Measurements from ENCODE around the gene GABARAPL2.
"Not testable (repeated sequence)": the region's sequence is repeated elsewhere in the genome, so short reads cannot be mapped to it uniquely, and the experiment has no call there.

Gene GABARAPL2

GRCh38 chr16:75566040-75566757, at the start of gene GABARAPL2:
Gene GABARAPL2, plus strand, starts transcription at chr16:75566379. Its CDS starts 108 bp downstream, at chr16:75566487.
- peak; percentile 93 for DNase-seq

DNA sequence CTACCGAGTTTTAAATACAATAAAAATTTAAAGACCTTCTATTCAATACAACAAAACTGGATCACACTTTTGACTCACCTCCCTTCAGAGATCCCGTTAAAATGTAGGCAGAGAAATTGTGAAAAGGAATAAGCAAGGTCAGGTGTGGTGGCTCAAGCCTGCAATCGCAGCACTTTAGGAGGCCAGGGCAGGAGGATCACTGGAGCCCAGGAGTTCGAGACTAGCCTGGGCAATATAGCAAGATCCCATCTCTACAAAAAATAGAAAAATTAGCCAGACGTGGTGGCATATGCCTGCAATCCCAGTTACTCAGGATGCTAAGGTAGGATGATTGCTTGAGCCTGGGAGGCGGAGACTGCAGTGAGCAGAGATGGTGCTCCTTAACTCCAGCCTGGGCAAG, 47.0 kb upstream of the GABARAPL2 start:
- DNase-seq = no peak

DNA sequence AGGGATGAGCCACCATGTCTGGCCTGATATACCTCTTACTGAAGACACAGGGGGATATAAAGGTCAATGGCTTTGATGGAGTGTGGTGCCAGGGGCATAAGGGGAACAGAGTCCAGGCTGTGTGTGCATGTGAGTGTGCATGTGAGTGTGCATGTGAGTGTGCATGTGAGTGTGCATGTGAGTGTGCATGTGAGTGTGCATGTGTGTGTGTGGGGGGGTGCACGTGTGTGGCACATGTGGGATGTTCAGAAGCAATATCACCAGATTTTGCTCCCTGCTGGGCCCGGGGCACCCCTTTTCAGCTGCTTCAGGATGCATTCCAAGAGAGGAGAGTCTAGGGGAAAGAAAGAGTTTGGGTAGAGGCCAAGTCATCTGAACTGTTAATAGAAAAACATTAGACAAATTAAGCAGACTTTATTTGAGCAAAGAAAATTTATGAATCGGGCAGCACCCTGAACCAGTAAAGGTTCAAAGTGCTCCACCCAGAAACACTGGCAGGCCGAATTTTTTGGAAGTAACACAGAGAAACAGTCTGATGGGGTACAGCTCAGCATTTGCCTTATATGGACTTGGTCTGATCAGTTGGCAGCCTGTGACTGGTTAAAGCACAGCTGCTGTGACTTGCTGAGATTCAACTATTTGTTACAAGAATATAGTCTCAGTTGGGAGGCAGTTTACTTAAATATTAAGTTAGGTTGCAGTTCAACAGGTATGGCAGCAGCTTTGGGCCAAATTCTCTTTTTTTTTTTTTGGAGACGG, 40.0 kb upstream of the GABARAPL2 start:
- DNase-seq = no peak

GRCh38 chr16:75527825-75528299, 38.3 kb upstream of the GABARAPL2 start:
- DNase-seq = no peak

GRCh38 chr16:75529056-75529905, 36.9 kb upstream of the GABARAPL2 start:
- no peak for DNase-seq

DNA sequence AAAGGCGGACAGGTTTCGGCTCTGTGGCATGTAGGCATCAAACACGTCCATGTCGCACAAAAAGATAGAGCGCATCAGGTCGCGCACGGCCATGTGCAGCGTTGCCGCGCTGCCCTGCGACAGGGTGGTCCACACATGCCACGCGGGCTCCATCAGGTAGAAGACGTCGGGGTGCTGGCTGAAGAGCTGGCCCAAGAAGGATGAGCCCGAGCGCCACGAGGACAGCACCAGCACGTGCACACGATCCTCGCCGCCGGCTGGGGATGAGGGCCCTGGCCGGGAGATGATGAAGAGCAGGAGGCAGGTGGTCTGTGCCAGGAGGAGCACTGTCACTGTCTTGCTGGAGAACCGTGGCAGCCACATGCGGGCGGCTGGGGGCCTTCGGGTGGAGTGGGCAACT, 36.2 kb upstream of the GABARAPL2 start:
- no peak for DNase-seq

GRCh38 chr16:75532142-75532765, 33.9 kb upstream of the GABARAPL2 start:
- DNase-seq = no peak

DNA sequence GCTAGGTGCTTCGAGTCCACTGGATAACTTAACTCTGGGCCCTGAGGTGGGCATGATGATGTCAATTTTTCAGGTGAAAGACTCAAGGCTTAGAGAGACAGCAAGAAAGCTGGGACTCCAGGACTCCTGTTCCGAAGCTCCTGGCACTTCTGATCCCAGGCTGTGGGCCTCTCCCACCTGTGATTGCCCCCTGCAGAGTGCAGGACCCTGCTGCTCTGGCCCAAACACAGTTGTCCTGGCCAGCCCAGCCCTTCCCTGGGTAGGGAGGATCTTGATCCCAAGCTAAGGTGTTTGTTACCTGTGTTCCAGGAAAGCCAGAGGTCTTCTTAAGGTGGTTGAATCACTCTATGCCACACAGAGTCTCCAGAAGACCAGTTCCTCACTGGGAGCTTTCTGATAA, 33.4 kb upstream of the GABARAPL2 start:
- no peak for DNase-seq

DNA sequence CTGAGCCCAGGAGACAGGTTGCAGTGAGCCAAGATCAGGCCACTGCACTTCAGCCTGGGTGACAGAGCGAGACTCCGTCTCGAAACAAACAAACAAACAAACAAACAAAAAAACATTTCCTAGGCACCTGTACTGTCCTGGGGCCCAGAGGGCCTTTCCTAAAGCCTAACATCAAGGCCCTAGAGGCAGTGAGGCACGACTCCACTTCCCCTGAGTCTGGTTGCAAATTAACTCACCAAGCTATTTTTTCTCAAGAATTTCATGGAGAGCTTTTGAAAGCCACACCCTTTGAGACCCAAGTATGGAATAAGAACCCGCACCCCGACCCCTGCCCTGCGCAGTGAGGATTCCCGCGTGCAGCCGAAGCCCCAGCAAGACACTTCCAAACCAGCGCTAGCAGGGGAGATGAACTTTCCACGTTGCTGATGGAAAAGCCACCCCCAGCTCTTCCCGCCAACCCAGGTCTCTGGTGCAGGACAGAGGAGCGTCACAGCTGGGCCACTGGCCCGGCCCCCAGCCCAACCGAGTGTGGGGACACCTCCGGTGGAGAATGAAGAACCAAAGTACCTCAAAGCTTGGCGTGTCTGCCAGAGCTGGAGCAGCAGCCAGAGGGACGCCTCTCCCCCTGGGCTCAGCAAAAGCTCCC, 31.5 kb upstream of the GABARAPL2 start:
- no peak for DNase-seq

DNA sequence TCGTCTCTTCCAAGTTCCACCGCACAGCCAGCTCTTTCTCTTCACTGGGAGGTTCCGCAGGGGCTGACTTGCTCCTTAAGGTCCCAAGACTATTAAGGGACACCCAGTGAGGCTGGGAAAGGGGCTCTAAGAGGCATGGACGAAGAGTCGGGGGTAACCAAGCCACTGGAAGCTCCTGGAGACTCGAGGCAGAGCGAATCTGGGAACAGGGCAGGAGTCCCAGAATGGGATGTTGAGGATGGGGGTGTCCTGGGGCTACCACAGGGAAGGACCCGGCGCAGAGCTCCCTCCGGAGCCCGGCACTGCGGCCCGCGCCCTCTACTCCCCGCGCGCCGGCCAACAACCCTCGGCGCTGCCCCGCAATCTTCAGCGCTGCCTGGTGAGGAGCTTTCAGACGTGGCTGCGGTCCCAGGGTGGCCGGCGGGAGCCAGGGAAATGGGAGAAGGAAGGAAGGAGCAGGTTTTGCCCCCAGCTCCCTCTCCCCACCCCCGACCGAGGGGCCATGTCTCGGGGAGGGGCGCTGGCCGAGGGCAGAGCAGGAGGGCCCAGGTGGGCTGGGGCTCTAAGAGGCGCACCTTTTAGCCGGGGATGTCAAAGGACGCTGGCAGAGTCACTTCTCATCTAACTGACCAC, 30.9 kb upstream of the GABARAPL2 start:
- no peak for DNase-seq

DNA sequence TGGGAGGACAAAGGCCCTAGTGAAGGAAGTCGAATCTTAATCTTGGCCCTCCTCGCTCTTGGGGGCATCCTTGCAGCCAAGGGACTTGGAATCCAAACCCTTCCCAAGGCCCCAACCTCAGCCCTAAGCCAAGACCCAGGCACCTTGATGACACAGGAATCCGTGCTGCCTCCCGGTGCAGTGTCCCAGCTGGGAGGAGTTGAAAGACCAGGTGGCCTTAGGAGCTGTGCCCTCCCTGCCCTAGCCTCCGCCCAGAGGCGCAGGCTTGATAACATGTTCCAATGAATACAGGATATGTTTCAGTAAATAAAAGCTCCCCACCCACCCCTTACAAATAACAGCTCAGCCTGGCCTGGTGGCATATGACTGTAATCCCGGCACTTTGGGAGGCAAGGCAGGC, 30.3 kb upstream of the GABARAPL2 start, which contains the start of gene CHST5:
CHST5 (minus strand) TSS at position 208 of the 400 bp plus-strand sequence. CDS start 5,724 bp downstream, outside the sequence.
- no peak for DNase-seq

DNA sequence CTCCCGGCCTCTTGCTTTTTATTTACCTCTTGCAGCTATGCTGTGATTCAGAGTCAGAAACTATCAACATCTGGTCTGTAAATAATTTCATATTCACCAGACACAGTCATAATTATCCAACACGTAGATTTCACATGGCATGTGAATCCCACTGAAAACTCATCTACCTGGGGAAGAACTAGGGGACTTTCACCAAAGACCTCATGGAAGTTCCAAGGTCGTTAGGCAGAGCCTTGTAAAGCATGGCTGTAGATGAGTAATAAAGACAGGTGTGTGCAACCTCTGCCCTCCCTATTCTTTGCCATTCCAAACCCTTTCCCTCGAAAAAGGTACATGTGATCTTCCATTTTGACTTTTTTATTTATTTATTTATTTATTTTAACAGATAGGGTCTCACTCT, 28.4 kb upstream of the GABARAPL2 start:
- DNase-seq = no peak

- DNase-seq = not testable (repeated sequence)
Observed at GRCh38 chr16:75538882-75539565, 27.2 kb upstream of the GABARAPL2 start.

DNA sequence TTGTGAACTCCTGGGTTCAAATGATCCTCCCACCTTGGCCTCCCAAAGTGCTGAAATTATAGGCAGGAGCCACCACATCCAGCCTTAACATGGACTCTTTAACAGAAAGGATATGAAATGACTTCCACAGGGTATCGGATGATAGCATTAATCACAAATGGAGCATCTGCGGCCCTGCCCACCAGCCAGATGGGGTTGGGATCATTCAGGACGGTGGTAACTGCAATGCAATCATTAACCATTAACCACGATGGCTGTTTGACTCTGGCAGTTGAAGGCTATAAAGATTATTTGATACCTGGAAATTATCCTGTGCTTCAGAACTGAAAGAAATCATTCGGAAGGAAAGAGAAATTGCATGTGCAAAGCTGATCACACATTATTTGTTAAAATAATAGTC, 24.9 kb upstream of the GABARAPL2 start:
- no peak for DNase-seq

DNA sequence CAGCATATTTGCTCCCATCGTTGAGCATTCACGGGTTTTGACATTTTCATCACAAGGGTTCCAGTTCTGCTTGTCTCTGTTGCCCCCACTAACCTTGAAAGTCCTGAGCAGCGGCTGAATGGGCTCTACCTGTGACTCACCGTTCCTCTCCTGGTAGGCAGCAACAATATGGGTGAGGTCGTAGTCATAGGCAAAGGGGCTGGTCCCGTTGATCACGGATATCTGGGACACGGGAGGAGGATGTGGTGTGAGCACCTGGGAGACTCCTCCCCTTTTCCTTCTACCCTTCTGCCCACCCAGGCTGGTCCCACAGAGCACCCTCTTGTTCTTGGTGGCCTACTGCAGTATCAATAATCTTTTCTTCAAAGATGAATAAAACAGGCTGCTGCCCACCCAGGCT, 23.7 kb upstream of the GABARAPL2 start:
- not testable (repeated sequence) for DNase-seq

- not testable (repeated sequence) for DNase-seq
Observed at GRCh38 chr16:75545879-75546278, 20.3 kb upstream of the GABARAPL2 start.

DNA sequence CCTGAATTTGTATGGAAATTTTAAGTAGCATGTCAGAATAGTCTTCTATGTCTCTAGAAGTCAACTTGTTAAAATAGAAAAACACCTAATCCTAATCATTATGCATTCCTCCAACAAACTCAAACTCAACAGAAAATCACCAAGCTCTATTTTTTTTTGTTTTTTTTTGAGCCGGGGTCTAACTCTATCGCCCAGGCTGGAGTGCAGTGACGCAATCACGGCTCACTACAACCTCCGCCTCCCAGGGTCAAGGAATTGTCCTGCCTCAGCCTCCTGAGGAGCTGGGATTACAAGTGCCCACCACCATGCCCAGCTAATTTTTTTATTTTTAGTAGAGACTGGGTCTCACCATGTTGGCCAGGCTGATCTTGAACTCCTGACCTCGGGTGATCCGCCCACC, 19.9 kb upstream of the GABARAPL2 start:
- no peak for DNase-seq

- not testable (repeated sequence) for DNase-seq
Observed at GRCh38 chr16:75548456-75548855, 17.7 kb upstream of the GABARAPL2 start.

GRCh38 chr16:75550211-75550662, 15.9 kb upstream of the GABARAPL2 start:
- DNase-seq = peak; percentile 56

DNA sequence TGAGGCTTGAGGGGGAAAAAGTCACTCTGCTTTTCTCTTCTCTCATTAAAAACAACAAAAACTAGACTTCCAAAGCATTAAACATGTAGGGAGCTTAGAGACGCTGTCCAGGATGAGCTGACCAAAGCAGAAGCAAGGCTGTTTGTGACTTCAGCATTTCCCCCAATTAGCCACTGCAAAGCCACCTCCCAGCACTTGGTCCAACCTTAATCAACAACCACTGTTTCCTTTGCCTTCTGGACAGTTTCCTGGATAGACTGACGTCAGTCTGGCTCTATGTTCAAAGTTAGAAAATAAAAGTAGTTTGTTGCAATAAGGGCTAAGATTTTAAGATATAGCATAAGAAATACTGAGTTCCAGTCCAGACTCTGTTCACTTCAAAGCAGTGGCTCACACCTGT, 13.2 kb upstream of the GABARAPL2 start:
- no peak for DNase-seq

DNA sequence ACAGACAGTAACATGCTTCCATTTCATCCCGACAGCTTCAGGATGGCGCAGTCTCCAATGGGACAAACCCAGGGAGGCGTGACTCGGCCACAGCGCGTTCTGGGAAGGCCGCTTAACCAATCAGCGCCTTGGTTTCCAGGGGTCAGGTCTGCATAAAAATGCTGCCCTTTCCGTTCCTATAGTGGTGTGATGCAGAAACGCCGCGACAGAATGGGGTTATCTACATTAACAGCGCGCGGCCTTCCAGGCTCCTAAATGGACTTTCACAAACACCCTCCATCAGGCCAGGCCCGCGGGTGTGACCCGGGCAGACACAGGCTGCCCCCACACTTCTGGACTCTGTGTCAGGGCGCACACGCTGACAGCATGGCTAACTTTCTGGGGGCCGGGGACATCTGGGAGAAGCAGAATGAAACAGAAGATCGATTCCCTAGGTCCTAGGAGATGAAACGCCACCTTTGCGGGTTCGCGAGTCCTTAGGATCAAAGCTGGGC, 10.9 kb upstream of the GABARAPL2 start:
- DNase-seq = no peak

Measured in CD4-positive, alpha-beta T cell treated with Interleukin-12 subunit alpha and Interleukin-12 subunit beta, for 1 hour (primary cell).